Fibroblast of lung (primary cell): ENCODE measurements around the gene MYO9A. TPM values are rescaled to one million over a fixed set of nuclear protein-coding genes. Genes with fewer than 3 reads are reported as not detected.
A peak's percentile ranks its signal among the peaks of the same experiment; 100 is the strongest.

Source experiments
- DNase-seq, 2 donors: peaks; one replicate each; pipeline versions ENCODE4 v3.0.0 to v3.0.0-alpha.2; 2010; ENCODE audit warnings: low read depth in 2 of 2
- H2AFZ ChIP-seq: 2 replicates; pipeline ENCODE4 v1.5.1; 2012; ENCODE audit warnings: low read length, control low read depth, inconsistent platforms
- H3K27ac ChIP-seq: 2 replicates; pipeline ENCODE4 v1.5.1; 2011; ENCODE audit warnings: low read length, control low read depth; ENCODE audit not compliant: insufficient read depth
- H3K27me3 ChIP-seq: 2 replicates; pipeline ENCODE4 v1.5.1; 2011; ENCODE audit warnings: mild to moderate bottlenecking, low read length; ENCODE audit not compliant: control insufficient read depth, insufficient read depth
- H3K36me3 ChIP-seq: 2 replicates; pipeline ENCODE4 v1.5.1; 2011; ENCODE audit warnings: low read length; ENCODE audit not compliant: control insufficient read depth, insufficient read depth
- H3K4me1 ChIP-seq: 2 replicates; pipeline ENCODE4 v1.5.1; 2011; ENCODE audit warnings: low read length; ENCODE audit not compliant: control insufficient read depth, insufficient read depth; ENCODE audit errors: extremely low read depth
- H3K4me2 ChIP-seq: 2 replicates; pipeline ENCODE4 v1.5.1; 2011; ENCODE audit warnings: low read length, control low read depth; ENCODE audit not compliant: insufficient read depth; ENCODE audit errors: extremely low read depth
- H3K4me3 ChIP-seq, 4 experiments: fragments of 200-600 bp in 1 of 4; sonication (generic) in 1 of 4; replicated peaks in 1 of 4; 2 replicates each; pipeline ENCODE4 v1.5.1; 2011 to 2016; ENCODE audit warnings: low read length in 4 of 4, low read depth in 3 of 4, mild to moderate bottlenecking in 3 of 4, control low read depth in 2 of 4, inconsistent platforms in 1 of 4, mixed read lengths in 1 of 4; ENCODE audit not compliant: insufficient read depth in 1 of 4; ENCODE audit errors: control extremely low read depth in 1 of 4
- H3K79me2 ChIP-seq: 2 replicates; pipeline ENCODE4 v1.5.1; 2012; ENCODE audit warnings: mild to moderate bottlenecking, low read length, inconsistent platforms; ENCODE audit not compliant: control insufficient read depth, insufficient read depth
- H3K9ac ChIP-seq: 2 replicates; pipeline ENCODE4 v1.5.1; 2011; ENCODE audit warnings: mild to moderate bottlenecking, low read length, control low read depth; ENCODE audit not compliant: insufficient read depth
- H3K9me3 ChIP-seq: 2 replicates; pipeline ENCODE4 v1.5.1; 2012; ENCODE audit warnings: low read depth, low read length; ENCODE audit not compliant: control insufficient read depth, insufficient read depth
- H4K20me1 ChIP-seq: 2 replicates; pipeline ENCODE4 v1.5.1; 2011; ENCODE audit warnings: low read length; ENCODE audit not compliant: control insufficient read depth, insufficient read depth; ENCODE audit errors: extremely low read depth
- EZH2 ChIP-seq: IDR thresholded peaks from 2 replicates; pipeline ENCODE4 v1.5.1; 2012; ENCODE audit warnings: low read length, control low read depth, mild to moderate bottlenecking; ENCODE audit errors: missing control alignments
- polyA minus RNA-seq: library from RNA; depleted of rRNA, polyadenylated mRNA; stranded (reverse); fragments of >200 nt; gene quantifications from 2 replicates; pipeline ENCODE4 v1.2.3, GENCODE V29; 2011; ENCODE audit warnings: low replicate concordance
- polyA plus RNA-seq, 2 donors: library from polyadenylated mRNA; depleted of rRNA in 1 of 2; stranded (reverse) in 1 of 2; unstranded in 1 of 2; fragments of >200 nt; gene quantifications; 2 replicates each; pipeline ENCODE4 v1.2.1, GENCODE V29; 2011 to 2012; ENCODE audit warnings: missing spikeins in 1 of 2
- total RNA-seq: library from RNA; depleted of rRNA; stranded (reverse); fragments of >200 nt; gene quantifications from 2 replicates; pipeline ENCODE4 v1.2.1, GENCODE V29; 2014
- TF ChIP-seq, protein P1 (sequence below), 2 donors: IDR thresholded peaks in 1 of 2; conservative IDR thresholded peaks in 1 of 2; 1 replicate in 1 of 2; 2 replicates in 1 of 2; pipeline ENCODE4 v1.5.1; 2011 to 2012; ENCODE audit warnings: low read length in 2 of 2, control low read depth in 1 of 2, inconsistent platforms in 1 of 2, low read depth in 1 of 2, mild to moderate bottlenecking in 1 of 2

Gene MYO9A, protein sequence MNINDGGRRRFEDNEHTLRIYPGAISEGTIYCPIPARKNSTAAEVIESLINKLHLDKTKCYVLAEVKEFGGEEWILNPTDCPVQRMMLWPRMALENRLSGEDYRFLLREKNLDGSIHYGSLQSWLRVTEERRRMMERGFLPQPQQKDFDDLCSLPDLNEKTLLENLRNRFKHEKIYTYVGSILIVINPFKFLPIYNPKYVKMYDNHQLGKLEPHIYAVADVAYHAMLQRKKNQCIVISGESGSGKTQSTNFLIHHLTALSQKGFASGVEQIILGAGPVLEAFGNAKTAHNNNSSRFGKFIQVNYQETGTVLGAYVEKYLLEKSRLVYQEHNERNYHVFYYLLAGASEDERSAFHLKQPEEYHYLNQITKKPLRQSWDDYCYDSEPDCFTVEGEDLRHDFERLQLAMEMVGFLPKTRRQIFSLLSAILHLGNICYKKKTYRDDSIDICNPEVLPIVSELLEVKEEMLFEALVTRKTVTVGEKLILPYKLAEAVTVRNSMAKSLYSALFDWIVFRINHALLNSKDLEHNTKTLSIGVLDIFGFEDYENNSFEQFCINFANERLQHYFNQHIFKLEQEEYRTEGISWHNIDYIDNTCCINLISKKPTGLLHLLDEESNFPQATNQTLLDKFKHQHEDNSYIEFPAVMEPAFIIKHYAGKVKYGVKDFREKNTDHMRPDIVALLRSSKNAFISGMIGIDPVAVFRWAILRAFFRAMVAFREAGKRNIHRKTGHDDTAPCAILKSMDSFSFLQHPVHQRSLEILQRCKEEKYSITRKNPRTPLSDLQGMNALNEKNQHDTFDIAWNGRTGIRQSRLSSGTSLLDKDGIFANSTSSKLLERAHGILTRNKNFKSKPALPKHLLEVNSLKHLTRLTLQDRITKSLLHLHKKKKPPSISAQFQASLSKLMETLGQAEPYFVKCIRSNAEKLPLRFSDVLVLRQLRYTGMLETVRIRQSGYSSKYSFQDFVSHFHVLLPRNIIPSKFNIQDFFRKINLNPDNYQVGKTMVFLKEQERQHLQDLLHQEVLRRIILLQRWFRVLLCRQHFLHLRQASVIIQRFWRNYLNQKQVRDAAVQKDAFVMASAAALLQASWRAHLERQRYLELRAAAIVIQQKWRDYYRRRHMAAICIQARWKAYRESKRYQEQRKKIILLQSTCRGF (N-terminal part only)
- total RNA-seq: 34.7 and 48.6 TPM in 2 replicates
- 11.5 and 12.8 TPM in 2 replicates for polyA plus RNA-seq
- polyA plus RNA-seq (2012): 7.6 and 10.3 TPM in 2 replicates
- polyA minus RNA-seq: 46.5 and 117 TPM in 2 replicates

DNA sequence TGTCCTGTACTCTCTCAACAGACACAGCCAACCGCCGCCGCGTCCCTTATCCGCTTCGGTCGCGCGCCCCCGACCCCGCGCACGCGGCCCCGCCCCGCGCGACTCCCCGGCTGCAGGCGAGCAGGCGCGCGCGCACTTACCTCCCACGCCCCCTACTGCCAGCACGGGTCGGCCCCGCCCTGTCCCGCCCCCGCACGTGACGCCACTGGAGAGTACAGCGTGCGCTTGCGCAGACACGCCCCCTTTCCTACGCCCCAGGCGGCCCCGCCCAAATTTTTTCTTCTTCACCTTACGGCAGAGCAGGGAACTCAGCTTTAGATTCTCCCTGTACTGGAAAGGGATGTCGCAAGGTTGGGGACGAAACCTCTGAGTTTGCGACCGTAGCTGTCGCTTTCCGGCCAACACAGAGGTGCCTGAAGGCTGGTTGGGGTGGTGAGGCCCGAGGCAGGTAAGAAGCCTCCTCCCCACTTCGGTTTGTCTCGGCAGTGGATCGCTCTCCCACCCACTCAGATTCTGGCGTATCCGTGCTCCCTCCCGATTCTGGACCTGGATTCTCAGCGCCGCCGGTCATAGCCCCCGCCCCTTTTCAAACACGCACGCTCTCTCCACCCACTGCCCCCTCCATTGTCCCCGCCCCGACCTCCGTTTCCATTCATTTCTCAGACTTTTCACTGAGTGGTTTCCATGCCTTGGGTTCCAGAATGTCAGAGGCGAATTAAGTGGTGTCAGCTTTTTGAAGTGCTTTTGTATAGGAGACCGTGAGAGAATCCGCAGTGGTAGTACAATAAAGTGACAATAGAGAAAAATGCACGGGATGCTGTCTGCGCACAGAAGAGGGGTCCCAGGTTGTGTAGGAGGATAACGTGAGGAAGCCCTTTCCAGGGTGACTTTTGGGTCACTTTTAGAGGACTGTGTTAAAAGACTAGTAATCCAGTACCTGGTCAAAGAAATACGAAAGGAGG, at the start of gene MYO9A, which contains the start of gene SENP8:
Gene MYO9A (minus strand): TSS at position 134 of the 962 bp plus-strand sequence. CDS start 71,587 bp downstream, outside the sequence.
Gene SENP8 (plus strand): TSS at position 387 of the 962 bp plus-strand sequence. CDS start 21,221 bp downstream, outside the sequence.
- Histone ChIP-seq H2AFZ (peak within 1 kb of the TSS; percentile 100), H3K4me2 (peak within 1 kb of the TSS; percentile 94), H3K79me2 (peaks cover 33% of the 10 kb centered on the region), H3K4me1 (peaks cover 2% of the 10 kb centered on the region), H3K36me3 (no peaks in the 10 kb centered on the region), H4K20me1 (no peaks in the 10 kb centered on the region), H3K27ac (peak within 1 kb of the TSS; percentile 98), H3K9ac (peak within 1 kb of the TSS; percentile 95), H3K9me3 (no peaks in the 10 kb centered on the region), H3K27me3 (no peaks in the 10 kb centered on the region), H3K4me3 (peak within 1 kb of the TSS; percentile 90 to 92 (median 90))
- TF ChIP-seq, protein P1, sequence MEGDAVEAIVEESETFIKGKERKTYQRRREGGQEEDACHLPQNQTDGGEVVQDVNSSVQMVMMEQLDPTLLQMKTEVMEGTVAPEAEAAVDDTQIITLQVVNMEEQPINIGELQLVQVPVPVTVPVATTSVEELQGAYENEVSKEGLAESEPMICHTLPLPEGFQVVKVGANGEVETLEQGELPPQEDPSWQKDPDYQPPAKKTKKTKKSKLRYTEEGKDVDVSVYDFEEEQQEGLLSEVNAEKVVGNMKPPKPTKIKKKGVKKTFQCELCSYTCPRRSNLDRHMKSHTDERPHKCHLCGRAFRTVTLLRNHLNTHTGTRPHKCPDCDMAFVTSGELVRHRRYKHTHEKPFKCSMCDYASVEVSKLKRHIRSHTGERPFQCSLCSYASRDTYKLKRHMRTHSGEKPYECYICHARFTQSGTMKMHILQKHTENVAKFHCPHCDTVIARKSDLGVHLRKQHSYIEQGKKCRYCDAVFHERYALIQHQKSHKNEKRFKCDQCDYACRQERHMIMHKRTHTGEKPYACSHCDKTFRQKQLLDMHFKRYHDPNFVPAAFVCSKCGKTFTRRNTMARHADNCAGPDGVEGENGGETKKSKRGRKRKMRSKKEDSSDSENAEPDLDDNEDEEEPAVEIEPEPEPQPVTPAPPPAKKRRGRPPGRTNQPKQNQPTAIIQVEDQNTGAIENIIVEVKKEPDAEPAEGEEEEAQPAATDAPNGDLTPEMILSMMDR (conservative IDR thresholded peaks at IDR 0.05 in 1 of 2, IDR thresholded peaks at IDR 0.05 in 1 of 2; ENCODE audit: low read depth in 1 of 2, low read length in 2 of 2): no peak
- peak; percentile 96 to 99 for DNase-seq

DNA sequence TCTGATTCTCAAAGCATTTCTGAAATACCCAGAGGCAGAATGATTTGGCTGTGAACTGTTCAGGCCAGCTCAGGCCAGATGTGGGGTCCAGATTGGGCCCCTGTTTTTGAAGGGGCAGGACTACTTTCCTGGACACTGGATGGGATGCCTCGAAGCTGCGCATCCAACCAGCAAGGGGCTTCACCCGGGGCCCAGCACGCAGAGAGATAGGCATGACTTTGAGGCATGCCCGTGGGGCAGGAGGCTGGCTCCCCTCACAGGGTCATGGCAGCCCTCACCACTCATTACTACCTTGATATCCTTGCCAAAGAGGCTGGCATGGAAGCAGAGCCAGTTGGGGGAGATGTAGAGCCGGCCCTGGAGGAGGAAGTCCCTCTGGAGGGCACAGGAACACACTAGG, 49.5 kb upstream of the MYO9A start:
- no peak overlapping the region for H3K27ac ChIP-seq
- H3K9me3 ChIP-seq: no peaks in the 10 kb centered on the region
- no peaks in the 10 kb centered on the region for H3K79me2 ChIP-seq
- TF ChIP-seq, protein P1 (conservative IDR thresholded peaks at IDR 0.05 in 1 of 2, IDR thresholded peaks at IDR 0.05 in 1 of 2; ENCODE audit: low read depth in 1 of 2, low read length in 2 of 2): no peak
- TF ChIP-seq EZH2: no peak
- no peak for DNase-seq
- no peaks in the 10 kb centered on the region for H3K4me1 ChIP-seq
- no peaks in the 10 kb centered on the region for H4K20me1 ChIP-seq
- no peak overlapping the region for H3K9ac ChIP-seq
- no peak overlapping the region for H2AFZ ChIP-seq
- H3K4me3 ChIP-seq: no peak overlapping the region
- no peaks in the 10 kb centered on the region for H3K36me3 ChIP-seq
- peaks cover 3% of the 10 kb centered on the region for H3K27me3 ChIP-seq
- no peak overlapping the region for H3K4me2 ChIP-seq
